Measurements from ENCODE around the gene SPNS2. TPM values are rescaled to one million over a fixed set of nuclear protein-coding genes. Genes with fewer than 3 reads are reported as not detected.

SPNS2 gene
- total and polyA plus RNA-seq, 2 of the 8 experiments (the other 6 are each of a cell fraction or from before 2014, with no cell fraction given): 1.2 to 1.5 TPM

DNA sequence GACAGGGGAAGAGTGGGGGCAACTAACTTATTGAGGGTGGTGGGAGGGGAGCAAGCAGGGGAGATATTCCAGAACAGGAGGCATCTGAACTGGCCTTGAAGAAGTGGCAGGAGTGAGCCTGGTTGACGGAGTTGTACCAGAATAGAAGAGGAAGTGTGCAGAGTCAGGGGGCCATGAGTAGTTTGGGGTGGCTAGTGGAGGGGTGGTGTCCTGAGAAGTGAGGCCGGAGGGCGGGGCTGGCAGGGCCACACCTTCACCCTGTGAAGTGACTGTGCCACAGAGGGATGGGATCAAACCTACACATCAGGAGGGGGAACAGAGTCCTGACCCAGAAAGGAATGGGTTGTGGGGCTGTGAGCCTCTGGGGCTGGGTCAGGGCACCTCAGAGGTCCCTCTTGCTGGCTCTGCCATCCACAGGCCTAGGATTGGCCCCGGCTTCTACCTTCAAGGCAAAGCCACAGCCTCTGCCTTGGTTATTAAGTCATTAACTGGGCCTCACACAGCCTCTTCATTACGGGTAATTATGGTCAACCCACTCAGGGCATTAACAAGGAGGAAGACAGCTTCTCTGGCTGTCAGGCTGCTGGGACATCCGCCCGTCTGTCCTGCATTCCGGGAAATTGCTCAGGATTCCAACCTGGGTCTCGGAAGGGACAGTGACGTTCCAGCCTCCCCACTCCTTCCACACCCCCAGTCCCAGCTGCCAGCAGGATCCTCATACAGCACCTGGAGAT is 12.7 kb downstream of the SPNS2 start:
- Histone ChIP-seq H3K4ac (replicated peaks; ENCODE audit: insufficient read length, low read depth, low read length) (no peak overlapping the region), H2BK12ac (ENCODE audit: low read depth, low read length) (no peak overlapping the region), H3K4me3 (ENCODE audit: extremely low read depth in 1 of 4, insufficient read depth in 2 of 4, low read depth in 3 of 4, low read length in 4 of 4) (no peak overlapping the region), H3K79me2 (ENCODE audit: control insufficient read depth in 1 of 2, insufficient read depth in 2 of 2, low read length in 2 of 2) (no peaks in the 10 kb centered on the region), H3K4me1 (replicated peaks in 1 of 4; ENCODE audit: control insufficient read depth in 3 of 4, insufficient read depth in 4 of 4, low read length in 3 of 4) (peaks cover 0 to 13% (median 8%) of the 10 kb centered on the region in 4 experiments; a peak in 5 of 7 replicates), H3K23ac (ENCODE audit: insufficient read length) (no peak overlapping the region), H3K27me3 (replicated peaks in 1 of 4; ENCODE audit: control insufficient read depth in 3 of 4, extremely low read depth in 1 of 4, insufficient read depth in 3 of 4, low read length in 3 of 4) (no peaks in the 10 kb centered on the region; a peak in 1 of 7 replicates), H4K20me1 (replicated peaks in 1 of 2; ENCODE audit: control insufficient read depth in 1 of 2, insufficient read depth in 2 of 2, low read length in 2 of 2) (no peaks in the 10 kb centered on the region), H4K91ac (replicated peaks; ENCODE audit: insufficient read length, low read length) (no peak overlapping the region), H3K14ac (ENCODE audit: insufficient read length) (no peak overlapping the region), H3K4me2 (ENCODE audit: insufficient read depth in 1 of 2, low read depth in 2 of 2, low read length in 2 of 2) (no peak overlapping the region), H2BK120ac (replicated peaks; ENCODE audit: low read depth, low read length) (no peak overlapping the region), H3K9ac (replicated peaks in 1 of 4; ENCODE audit: extremely low read depth in 1 of 4, low read depth in 3 of 4, low read length in 3 of 4) (no peak overlapping the region), H3K56ac (replicated peaks; ENCODE audit: insufficient read length, low read depth, low read length) (no peak overlapping the region), H2AK5ac (ENCODE audit: low read depth, low read length) (no peak overlapping the region), H3K18ac (ENCODE audit: extremely low read depth, low read length) (no peak overlapping the region), H4K8ac (ENCODE audit: extremely low read depth, insufficient read depth, low read length) (0 out of 2 replicates have a peak overlapping the region, but pooled peaks have one; percentile 57), H4K5ac (ENCODE audit: insufficient read length, low read depth, low read length) (no peak overlapping the region), H3K23me2 (ENCODE audit: low read depth, low read length) (no peaks in the 10 kb centered on the region), H3K27ac (ENCODE audit: low read depth, low read length) (no peak overlapping the region), H3K79me1 (ENCODE audit: low read depth, low read length) (no peaks in the 10 kb centered on the region; the same call in 1 of the 2 replicates), H2BK20ac (ENCODE audit: low read length) (no peak overlapping the region), H3K36me3 (ENCODE audit: control insufficient read depth in 2 of 4, insufficient read depth in 4 of 4, low read length in 3 of 4) (no peaks in the 10 kb centered on the region), H2AFZ (ENCODE audit: low read length) (no peak overlapping the region), H3K9me3 (ENCODE audit: insufficient read depth in 2 of 2, low read depth in 1 of 2, low read length in 1 of 2) (no peaks in the 10 kb centered on the region), H2BK15ac (ENCODE audit: low read length) (no peak overlapping the region), H2BK5ac (ENCODE audit: low read depth, low read length) (no peak overlapping the region)
- no peak for FAIRE-seq
- DNase-seq (ENCODE audit: low read depth in 1 of 2, low spot score in 2 of 2): no peak
- ChIA-PET CTCF (ENCODE audit: partially characterized antibody) (interaction anchor here (0.6 to 2.7 kb wide), 3 partner anchors 11 to 272 kb away, joined by 3 to 14 read pairs (median 3); no protein-coding TSS in a partner anchor), POLR2A (ENCODE audit: partially characterized antibody) (interaction anchor here (1.3 to 37.1 kb wide), 2 partner anchors 35 to 68 kb away, joined by 3 to 546 read pairs; partner anchors contain the start of genes GGT6 and MYBBP1A)
- 85% methylated on average over 10 of the region's 10 CpGs; no CpG with 5 or more reads in 1 of the 2 experiments for WGBS, 2 experiments (ENCODE audit: extremely low coverage in 1 of 2, insufficient coverage in 1 of 2, insufficient read length in 1 of 2, insufficient replicate concordance in 2 of 2, low coverage in 1 of 2, low lambda C conversion rate in 2 of 2, missing lambda C conversion rate in 1 of 2)
- TF ChIP-seq KDM5A (IDR thresholded peaks at IDR 0.05; ENCODE audit: low read length) (no peak), NANOG (IDR thresholded peaks at IDR 0.05; ENCODE audit: insufficient read depth, low read depth, low read length, poor library complexity, severe bottlenecking) (no peak), EP300 (IDR thresholded peaks at IDR 0.05; ENCODE audit: borderline replicate concordance in 1 of 2, low read depth in 2 of 2, low read length in 2 of 2) (no peak), CBX5 (IDR thresholded peaks at IDR 0.05; ENCODE audit: low read depth, low read length) (no peak), YY1 (IDR thresholded peaks at IDR 0.05; ENCODE audit: low read depth, low read length) (no peak), POU5F1 (IDR thresholded peaks at IDR 0.05; ENCODE audit: low read depth, low read length) (no peak), BCL11A (IDR thresholded peaks at IDR 0.05; ENCODE audit: low read depth in 2 of 2, low read length in 2 of 2) (no peak), MAX (IDR thresholded peaks at IDR 0.05) (no peak), SUZ12 (IDR thresholded peaks at IDR 0.05; ENCODE audit: low read length) (no peak), POLR2AphosphoS5 (IDR thresholded peaks at IDR 0.05; ENCODE audit: low read depth, low read length) (no peak)
- TF ChIP-seq, protein P1, sequence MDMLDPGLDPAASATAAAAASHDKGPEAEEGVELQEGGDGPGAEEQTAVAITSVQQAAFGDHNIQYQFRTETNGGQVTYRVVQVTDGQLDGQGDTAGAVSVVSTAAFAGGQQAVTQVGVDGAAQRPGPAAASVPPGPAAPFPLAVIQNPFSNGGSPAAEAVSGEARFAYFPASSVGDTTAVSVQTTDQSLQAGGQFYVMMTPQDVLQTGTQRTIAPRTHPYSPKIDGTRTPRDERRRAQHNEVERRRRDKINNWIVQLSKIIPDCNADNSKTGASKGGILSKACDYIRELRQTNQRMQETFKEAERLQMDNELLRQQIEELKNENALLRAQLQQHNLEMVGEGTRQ (IDR thresholded peaks at IDR 0.05; ENCODE audit: low read length): no peak
